Activated CD8-positive, alpha-beta memory T cell treated with anti-CD3 and anti-CD28 coated beads for 1 hour (primary cell): Measurements from ENCODE around the gene IPPK.

Experiments
- DNase-seq, 2 donors: peaks; one replicate each; pipeline ENCODE4 v3.0.0-alpha.2; 2020; ENCODE audit warnings: low read depth in 1 of 2; ENCODE audit errors: extremely low read depth in 1 of 2

IPPK gene

DNA sequence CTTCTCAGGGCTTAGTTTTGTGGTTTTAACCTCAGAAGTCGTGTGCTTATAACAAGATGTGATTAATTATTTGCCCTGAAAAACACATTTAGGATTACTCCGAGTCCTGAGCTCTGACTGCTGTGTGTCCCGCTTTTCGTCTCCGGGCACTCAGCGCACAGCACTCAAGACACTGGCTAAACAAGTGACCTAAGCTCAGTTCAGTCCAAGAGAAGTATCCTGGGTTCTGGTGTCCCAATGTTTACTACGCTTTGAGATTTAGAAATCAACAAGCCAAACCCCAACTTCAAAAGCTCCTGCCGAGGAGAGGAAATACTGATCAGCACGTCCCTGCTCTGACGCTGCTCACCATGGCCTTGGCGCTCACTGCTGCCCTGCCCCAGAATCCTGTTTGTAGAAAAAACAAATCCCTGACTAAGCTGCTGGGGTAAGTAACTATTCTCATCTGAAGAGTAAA, 53.2 kb downstream of the IPPK start:
- no peak for DNase-seq

DNA sequence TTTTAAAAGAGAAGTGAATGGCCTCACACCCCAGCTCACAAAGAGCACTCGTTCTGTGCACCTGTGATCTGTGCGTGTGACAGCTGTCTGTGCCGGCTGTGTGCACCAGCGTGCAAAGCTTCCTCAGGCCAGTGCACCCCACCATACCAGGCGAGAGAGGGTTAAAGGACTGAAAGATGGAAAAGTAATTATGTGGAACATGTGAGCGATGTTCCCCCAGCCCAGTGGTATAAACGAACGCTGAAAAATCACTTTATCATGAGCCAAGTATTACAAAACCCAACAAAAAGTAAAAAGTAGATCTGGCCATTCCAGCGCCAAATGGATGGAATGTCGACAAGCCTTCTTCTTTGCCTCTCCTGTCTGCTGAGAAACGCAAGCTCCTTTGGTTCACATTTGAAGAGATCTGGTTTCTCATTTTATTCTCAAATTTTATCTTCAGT, 53.7 kb downstream of the IPPK start:
- no peak for DNase-seq

DNA sequence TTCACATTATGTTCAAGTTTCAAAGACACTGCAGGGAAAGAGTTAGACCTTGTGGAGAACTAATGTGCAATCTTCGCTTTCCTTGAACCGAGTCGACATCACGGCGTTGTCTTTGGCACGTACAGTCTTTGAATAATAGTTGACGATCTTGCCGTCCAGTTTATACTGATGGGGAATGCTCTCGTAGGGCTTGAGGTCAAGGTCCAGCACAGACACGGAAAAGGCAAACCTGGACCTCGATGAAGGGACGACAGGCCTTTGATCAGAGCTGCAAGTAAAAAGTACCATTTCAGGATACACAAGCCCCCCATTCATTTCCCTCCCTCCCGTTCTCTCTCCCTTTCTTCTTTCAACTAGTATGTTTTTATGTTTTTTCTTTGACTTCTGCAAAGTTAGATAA, 54.1 kb downstream of the IPPK start:
- no peak for DNase-seq

DNA sequence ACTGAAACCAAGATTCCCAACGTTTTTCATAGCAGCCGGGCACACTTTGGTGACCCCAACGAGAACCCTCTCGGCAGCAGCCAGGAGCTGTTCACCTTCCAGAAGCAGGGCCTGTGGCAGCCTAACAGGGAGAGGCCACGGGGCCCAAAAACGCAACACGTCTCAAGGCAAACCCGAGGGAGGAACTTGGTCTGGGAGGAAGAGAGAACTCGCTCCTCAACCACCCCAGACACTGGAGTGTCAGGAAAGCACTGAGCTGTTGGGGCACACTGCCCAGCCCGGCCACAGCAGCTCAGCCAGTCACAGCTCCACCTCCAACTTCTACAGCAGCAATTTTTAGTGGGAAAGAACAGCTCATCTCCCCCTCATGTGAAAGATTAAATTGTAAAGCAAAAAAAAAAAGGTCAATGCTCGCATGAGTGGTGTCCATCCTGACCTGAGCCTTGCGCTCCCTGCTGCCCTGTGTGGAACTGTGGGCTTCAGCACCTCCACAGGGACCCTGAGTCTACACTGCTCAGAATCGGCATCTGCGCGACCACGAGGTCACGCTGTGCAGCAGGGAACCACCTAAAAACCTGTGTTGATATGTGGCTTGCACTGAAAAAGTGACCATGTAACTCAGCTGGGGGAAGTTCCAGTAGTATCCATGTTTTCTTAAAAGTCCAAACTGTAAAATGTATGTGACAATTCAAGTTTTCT, 55.0 kb downstream of the IPPK start:
- no peak for DNase-seq

DNA sequence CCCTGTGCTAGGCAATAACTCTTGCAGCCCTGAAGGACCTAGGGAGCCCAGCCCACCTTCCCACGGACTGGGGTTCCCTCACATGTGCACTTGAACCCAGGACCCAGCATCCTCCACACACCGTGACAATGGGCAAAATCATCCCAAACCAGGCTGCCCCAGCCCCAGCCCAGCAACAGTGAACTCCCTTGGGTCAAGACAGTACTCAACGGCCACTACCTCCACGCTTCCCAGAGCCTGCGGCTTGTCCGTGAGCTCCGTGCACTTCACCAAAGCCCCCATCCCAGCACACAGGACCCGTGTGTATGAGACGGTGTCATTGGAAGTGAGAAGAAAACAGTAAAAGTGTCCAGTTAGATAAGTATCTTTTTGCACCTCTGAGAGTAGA, 55.8 kb downstream of the IPPK start:
- no peak for DNase-seq

DNA sequence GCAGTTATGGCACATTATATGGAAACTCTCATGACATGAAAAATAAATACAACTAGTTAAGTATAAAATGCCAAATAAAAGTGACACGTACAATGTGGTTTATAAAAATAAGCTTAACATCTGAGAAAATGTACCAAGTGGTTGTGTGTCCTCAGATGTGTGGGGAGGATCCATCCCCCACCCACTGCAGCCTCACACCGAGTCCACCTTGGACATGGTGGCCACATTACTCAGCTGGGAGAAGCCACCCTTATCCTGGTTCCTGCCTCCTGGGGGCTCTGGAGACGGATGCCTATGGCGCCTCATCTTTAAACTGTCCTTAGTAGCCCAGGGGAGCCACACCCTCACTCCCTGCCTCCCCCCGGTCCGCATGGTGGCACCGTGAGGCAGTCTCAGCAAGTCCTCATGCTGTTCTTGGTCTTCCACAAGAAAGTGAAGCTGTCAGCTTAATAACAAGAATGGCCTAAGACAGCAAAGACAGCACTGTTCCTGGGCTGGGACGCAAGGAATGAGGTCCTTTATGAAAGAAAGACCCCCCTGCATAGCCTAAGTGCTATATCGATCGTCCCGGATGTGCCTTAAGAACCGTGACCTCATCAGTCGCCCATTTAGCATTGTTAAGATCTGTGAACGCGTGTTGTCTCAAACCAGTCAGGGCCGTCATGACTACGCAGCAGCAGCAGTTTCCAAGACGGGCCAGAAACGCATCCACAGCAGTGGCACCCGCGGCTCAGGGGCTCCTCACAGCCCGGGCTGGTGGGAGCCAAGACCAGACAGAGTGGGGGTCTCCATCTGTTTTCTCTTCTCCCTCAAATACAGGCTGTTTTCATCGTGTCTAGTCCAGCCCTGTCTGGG, 56.4 kb downstream of the IPPK start:
- no peak for DNase-seq

DNA sequence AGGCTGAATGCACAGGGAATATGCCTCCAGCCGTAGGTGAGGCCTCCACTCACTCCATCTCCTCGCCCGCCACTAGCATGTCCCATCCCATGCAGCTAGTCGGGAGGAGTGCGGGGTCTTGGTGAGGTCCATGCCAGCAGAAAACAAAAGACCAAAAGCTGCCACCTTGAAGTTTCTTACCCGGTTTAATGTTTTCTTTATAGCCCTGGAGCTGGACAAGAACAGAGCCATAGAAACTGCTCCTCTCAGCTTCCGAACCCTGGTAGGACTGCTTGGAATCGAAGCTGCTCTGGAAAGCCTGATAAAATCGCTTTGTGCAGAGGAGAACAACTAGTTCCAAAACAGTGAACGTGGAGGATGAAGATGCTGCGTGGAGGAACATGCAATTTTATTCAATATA, 57.1 kb downstream of the IPPK start:
- no peak for DNase-seq

DNA sequence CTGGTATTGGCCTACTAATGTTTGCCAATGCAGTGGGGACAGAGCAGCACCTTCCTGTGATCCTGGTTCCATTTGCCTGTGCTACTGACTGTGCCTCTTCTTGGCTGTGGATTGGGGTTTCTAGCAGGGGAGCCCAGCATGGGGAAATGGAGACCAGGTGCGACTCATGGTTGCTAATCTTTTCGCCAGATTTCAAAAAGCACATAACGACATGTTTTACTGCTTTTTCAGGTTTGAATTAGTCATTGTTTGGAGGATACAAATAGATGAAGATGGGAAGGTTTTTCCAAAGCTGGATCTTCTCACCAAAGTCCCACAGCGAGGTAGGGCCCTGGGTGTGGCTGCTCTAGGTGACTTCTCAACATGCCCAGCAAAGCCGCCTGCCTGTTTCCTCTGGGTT, 57.6 kb downstream of the IPPK start:
- no peak for DNase-seq

DNA sequence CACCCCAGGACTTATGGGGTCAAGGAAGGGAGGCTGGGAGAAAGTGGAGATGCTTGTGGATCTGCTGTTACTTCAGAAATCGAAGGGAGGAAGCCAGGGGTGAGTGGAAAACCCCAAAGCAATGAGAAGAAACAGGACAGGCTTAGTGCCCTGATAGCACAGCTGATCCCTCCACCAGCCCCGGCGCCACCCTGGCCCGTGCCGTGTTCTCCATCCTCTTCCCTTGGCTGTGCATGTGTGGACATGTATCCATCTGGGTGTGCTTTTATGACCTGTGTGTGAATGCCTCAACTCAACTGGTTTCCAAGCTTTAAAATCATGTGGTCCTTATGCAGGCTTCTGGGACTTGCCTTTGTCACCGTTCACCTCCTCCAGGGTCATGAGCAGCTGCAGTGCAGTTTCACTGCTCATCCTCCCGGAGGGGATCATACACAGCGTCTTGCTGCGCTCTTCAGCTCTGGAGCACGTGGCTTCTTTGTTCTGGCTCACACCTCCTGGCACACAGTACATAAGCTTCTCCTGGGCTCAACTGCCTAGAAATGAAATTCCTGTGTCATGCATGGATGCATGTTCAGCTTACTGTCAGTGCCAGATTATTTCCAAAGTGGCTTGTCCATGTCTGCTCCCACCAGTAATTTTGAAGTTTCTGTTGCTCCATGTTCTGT, 58.2 kb downstream of the IPPK start:
- no peak for DNase-seq

DNA sequence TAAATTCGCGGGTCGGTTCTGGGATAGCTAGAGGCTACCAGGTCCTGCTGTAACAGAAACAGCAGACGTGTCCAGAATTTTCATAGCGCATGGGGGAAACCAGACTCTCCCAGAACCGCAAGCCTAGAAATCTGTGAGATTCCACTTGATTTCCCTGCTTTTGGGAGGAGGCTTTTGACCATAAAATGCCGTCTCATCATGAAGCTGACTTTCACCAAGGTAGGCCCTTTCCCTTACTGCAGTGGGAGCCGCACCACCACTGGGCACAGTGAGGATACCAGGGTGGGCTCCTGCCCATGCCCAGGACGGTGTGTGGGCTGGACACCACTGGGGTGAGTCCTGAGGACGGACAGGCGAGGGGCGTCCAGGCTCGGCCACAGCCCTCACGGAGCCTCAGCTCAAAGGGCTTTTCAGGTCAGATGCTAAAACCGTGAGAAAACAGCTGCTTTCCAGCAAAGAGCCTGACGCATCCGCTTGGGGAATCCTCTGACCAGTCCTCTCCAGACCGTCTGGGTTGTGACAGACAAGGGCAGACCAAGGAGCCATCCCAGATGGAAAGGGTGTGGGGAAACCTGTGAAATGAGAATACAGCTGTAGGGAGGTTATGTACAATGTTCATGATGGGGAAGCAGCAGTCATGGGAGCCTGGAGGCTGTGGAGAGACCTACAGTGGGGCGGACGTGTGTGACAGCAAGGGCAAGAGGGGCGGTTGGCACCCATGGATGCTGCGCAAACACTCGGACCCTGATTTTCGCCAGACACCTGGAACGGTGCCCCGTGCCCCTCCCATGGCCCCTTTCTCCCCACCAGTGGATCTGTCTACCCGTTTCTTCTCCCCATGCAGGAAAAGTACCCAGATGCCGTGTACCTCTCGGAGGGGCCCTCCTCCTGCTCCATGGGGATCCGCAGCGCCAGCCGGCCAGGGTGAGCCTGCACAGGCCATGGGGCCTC, 59.2 kb downstream of the IPPK start:
- DNase-seq: no peak

DNA sequence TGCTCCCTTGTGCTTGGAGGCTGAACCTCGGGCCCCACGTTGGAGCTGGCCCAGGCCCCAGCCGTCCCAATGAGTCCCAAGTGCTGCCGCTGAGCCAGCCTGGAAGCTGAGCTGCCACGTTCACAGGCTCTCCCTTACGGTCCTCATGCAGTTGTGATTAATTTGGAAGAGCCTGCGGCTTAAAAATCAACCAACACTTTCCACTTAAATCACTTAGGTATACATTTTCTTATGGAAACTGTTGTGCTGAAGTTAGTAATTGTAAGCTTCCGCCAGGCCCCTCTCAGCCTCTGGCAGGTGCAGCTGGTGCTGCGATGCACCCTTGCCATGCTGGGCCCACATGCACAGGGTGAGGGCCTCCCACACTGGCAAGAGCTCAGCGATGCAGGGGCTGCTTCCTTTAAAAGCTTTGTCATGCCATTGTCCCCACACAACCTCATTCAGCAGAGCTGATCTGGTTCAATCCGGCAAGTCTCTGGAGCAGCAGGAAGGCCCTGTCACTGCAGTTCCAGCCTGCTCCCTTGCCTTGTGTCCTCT, 61.0 kb downstream of the IPPK start:
- DNase-seq: no peak

DNA sequence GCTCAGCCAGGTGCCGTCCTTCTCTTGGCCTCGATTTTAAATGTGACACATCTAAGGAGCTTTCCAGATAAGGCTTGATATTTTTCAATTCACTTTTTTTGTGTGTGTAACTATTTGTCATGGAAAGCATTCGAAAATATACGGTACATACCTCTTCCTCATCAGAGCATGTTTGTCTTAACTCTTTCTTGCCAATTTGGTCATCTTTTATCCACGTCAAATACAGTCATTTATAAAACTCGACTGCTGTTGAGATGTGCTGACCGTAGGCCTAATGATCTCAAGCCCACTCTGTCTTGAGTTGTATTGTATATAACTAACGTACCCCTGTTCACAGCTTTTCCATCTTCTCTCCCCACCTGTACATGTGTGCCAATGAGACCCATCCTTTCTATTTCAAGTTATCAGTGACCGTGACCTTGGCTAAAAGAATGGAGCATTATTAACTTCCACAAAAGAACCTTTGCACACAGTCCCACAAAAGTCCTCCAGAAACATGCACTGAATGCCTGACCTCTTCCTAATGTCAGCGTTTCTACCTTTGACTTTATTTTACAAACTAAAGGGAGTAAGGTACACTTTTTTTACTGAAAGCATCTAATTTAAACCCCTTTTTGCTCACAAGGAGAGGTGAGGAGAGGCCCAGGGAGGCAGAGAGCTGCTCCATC, 61.6 kb downstream of the IPPK start:
- no peak for DNase-seq

DNA sequence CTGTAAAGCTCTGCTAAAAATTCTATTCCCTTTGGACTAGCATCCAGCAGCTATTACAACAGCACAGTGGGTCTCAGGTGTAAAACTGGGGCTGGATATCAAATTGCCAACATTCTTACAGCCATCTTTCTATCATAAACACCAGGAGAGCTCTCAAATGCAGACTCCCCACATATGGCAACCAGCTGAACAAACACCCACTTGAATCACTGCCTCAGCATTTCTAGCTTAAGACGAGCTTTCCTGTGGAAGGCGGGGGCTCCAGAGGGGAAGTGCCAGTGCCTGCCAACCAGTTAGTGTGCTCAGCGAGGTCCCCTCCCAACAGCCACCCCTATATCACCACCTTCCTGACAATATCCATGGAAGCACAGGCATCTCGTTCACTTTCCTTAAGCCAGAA, 62.2 kb downstream of the IPPK start:
- no peak for DNase-seq

DNA sequence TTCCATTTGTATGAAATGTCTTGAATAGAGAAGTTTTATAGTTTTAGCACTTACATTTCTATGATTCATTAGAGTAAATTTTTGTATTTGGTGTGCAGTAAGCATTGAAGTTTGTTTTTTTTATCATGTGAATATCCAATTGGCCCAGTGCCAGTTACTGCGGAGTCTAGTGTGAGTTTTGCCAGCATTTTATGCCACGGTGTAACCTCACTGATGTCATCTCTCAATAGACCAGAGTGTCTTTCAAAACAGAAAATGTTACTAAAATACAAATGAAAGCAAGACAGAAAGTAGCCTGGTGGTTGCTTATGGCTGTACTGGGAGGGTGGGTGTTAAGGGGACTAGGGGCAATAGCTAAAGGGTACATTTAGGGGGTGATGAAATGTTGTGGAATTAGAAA, 62.8 kb downstream of the IPPK start:
- no peak for DNase-seq

DNA sequence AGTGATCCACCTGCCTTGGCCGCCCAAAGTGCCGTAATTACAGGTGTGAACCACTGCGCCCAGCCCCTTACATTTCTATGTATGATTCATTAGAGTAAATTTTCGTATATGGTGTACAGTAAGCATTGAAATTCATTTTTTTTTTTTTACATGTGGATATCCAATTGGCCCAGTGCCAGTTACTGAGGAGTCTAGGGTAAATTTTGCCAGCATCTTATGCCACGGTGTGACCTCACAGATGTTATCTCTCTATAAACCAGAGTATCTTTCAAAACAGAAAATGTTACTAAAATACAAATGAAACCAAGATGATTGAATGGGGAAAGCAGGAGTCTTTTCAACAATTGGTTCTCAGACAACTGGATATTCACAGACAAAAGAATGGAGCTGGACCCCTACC, 64.7 kb downstream of the IPPK start:
- no peak for DNase-seq

DNA sequence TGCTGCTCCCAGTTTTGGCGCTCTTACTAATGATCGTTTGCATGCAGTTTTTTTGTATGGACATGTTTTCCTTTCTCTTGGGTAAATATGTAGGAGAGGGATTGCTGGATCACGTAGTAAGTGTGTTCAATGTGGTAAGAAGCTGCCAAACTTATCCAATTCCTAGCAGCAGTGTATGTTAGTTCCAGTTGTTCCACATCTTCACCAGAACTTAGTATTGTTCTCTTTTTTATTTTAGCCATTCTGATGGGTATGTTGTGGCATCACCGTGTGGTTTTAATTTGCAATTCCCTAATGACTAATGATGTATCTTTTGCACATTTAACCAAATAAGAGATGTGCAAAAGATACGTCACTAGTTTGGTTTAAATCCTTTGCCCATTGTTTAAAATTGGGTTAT, 65.9 kb downstream of the IPPK start:
- no peak for DNase-seq

DNA sequence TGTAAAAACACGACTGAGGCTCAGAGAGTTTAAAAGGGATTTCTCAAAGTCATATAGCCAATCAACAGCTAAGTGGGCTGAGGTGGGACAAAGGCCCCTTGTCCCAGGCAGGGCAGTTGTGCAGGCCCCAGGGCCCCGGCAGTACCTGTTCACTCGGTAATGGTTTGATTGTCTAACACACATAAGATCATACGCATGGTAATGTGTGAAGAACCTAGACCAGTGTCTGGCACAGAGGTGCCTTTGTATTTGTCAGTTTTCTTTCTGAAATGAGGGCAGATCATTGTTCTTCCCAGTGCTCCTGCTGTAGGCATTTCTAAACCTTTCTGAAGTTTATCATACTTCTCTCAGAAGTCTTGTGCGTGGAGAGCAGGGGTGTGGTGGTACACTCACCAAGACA, 66.8 kb downstream of the IPPK start:
- DNase-seq: no peak

DNA sequence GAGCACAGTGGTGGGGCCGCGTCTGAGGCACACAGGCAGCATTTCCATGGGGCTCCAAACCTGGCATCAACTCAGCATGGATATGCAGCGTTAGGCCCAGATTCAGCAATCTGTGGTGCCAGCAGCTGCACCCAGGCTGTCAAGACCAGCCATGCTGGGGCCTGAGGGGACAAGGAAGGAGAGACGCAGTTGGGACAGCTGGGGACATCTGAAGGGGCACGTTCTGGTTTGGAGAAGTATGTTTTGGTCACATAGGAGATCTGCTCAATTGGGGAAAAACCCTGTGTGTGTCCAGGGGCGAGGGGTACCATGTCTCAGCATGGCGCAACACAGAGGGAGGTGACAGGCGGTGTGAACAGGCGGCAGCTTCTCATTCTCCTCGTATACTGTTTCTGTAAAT, 67.5 kb downstream of the IPPK start:
- no peak for DNase-seq

DNA sequence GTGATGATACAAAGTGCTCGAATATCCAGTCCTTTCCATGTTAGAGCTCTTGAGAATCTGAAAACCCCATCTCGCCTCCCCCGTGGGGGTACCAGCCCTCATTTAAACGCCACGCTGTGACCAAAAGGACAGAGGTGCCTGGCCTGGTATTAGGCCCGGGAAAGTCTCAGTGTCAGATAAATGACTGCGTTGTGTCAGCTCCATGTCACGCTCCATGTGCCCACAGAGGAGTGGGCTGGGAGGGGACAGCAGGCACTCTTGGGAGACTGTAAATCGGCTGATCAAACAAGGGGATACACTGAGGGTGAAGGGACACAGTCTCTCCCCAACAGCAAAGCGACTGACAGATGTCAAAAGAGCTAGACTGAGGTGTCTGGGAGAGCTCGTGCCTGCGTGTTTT, 68.5 kb downstream of the IPPK start:
- DNase-seq: no peak
